Mesenchymal stem cell (in vitro differentiated cells and primary cell): ENCODE measurements around the gene BIRC3.
A peak's percentile ranks its signal among the peaks of the same experiment; 100 is the strongest.

Experiments
- DNase-seq: peaks from one replicate; pipeline ENCODE4 v3.0.0-alpha.2; 2013
- H2AFZ ChIP-seq: one replicate; pipeline ENCODE4 v1.6.1; 2013; ENCODE audit warnings: low read depth, mild to moderate bottlenecking, control low read depth, inconsistent platforms, low read length, moderate library complexity
- H2AK5ac ChIP-seq: 2 replicates; pipeline ENCODE4 v1.6.1; 2013; ENCODE audit warnings: low read length, moderate library complexity, mild to moderate bottlenecking, inconsistent platforms; ENCODE audit not compliant: severe bottlenecking
- H2BK120ac ChIP-seq: one replicate; pipeline ENCODE4 v1.6.1; 2013; ENCODE audit warnings: low read depth, mild to moderate bottlenecking, inconsistent platforms, low read length, moderate library complexity
- H2BK12ac ChIP-seq, 2 experiments: one replicate each; pipeline ENCODE4 v1.6.1; 2013; ENCODE audit warnings: inconsistent platforms in 2 of 2, low read length in 2 of 2, mild to moderate bottlenecking in 2 of 2, moderate library complexity in 2 of 2, control low read depth in 1 of 2
- H2BK15ac ChIP-seq: one replicate; pipeline ENCODE4 v1.6.1; 2013; ENCODE audit warnings: mild to moderate bottlenecking, low read depth, inconsistent platforms; ENCODE audit not compliant: poor library complexity, severe bottlenecking
- H2BK5ac ChIP-seq: 2 replicates; pipeline ENCODE4 v1.6.1; 2013; ENCODE audit warnings: low read depth, mild to moderate bottlenecking, low read length, control low read depth, inconsistent platforms; ENCODE audit not compliant: poor library complexity, severe bottlenecking
- H3K14ac ChIP-seq, 2 experiments: one replicate each; pipeline ENCODE4 v1.6.1; 2013; ENCODE audit warnings: inconsistent platforms in 2 of 2, low read length in 2 of 2, control low read depth in 1 of 2, mild to moderate bottlenecking in 1 of 2, moderate library complexity in 1 of 2
- H3K18ac ChIP-seq, 2 experiments: one replicate each; pipeline ENCODE4 v1.6.1; 2013; ENCODE audit warnings: inconsistent platforms in 2 of 2, low read length in 2 of 2, control low read depth in 1 of 2, low read depth in 1 of 2, mild to moderate bottlenecking in 1 of 2
- H3K23ac ChIP-seq, 2 experiments: one replicate each; pipeline ENCODE4 v1.6.1; 2013; ENCODE audit warnings: inconsistent platforms in 2 of 2, low read length in 2 of 2, mild to moderate bottlenecking in 2 of 2, moderate library complexity in 2 of 2, control low read depth in 1 of 2
- H3K27ac ChIP-seq: 2 replicates; pipeline ENCODE4 v1.5.1; 2013; ENCODE audit warnings: mild to moderate bottlenecking, moderate library complexity, low read length, control low read depth, inconsistent platforms; ENCODE audit not compliant: poor library complexity, severe bottlenecking
- H3K27me3 ChIP-seq, 2 experiments: 2 replicates each; pipeline versions ENCODE4 v1.6.1 to v1.7.0; 2013; ENCODE audit warnings: low read length in 2 of 2, mild to moderate bottlenecking in 2 of 2, moderate library complexity in 2 of 2, control low read depth in 1 of 2, inconsistent platforms in 1 of 2; ENCODE audit not compliant: control insufficient read depth in 1 of 2, insufficient read depth in 1 of 2
- H3K36me3 ChIP-seq, 2 experiments: 2 replicates each; pipeline versions ENCODE4 v1.6.1 to v1.7.0; 2013; ENCODE audit warnings: low read length in 2 of 2, control low read depth in 1 of 2, inconsistent platforms in 1 of 2, low read depth in 1 of 2, mild to moderate bottlenecking in 1 of 2; ENCODE audit not compliant: insufficient read depth in 2 of 2, control insufficient read depth in 1 of 2
- H3K4ac ChIP-seq, 2 experiments: one replicate each; pipeline ENCODE4 v1.6.1; 2013; ENCODE audit warnings: inconsistent platforms in 2 of 2, low read length in 2 of 2, mild to moderate bottlenecking in 2 of 2, moderate library complexity in 2 of 2, control low read depth in 1 of 2, low read depth in 1 of 2
- H3K4me1 ChIP-seq: 2 replicates; pipeline ENCODE4 v1.6.1; 2013; ENCODE audit warnings: low read depth, low read length, control low read depth; ENCODE audit not compliant: control insufficient read depth, insufficient read depth
- H3K4me2 ChIP-seq: 2 replicates; pipeline ENCODE4 v1.6.1; 2013; ENCODE audit warnings: low read length, mild to moderate bottlenecking, inconsistent platforms; ENCODE audit not compliant: poor library complexity, severe bottlenecking
- H3K4me3 ChIP-seq, 2 experiments: 2 replicates each; pipeline versions ENCODE4 v1.5.1 to v1.7.0; 2013; ENCODE audit warnings: low read length in 2 of 2, mild to moderate bottlenecking in 2 of 2, control low read depth in 1 of 2, low read depth in 1 of 2; ENCODE audit not compliant: insufficient read depth in 1 of 2
- H3K79me1 ChIP-seq: replicated peaks from 2 replicates; pipeline ENCODE4 v1.6.1; 2013; ENCODE audit warnings: mild to moderate bottlenecking, control low read depth, low read length, inconsistent platforms; ENCODE audit not compliant: poor library complexity, severe bottlenecking
- H3K9ac ChIP-seq: 2 replicates; pipeline ENCODE4 v1.7.0; 2013; ENCODE audit warnings: mild to moderate bottlenecking, low read length, moderate library complexity
- H3K9me3 ChIP-seq: 2 replicates; pipeline ENCODE4 v1.7.0; 2013; ENCODE audit warnings: mild to moderate bottlenecking, low read length; ENCODE audit not compliant: control insufficient read depth
- H4K8ac ChIP-seq: one replicate; pipeline ENCODE4 v1.6.1; 2013; ENCODE audit warnings: inconsistent platforms, mild to moderate bottlenecking, low read length, moderate library complexity
- H4K91ac ChIP-seq: one replicate; pipeline ENCODE4 v1.6.1; 2013; ENCODE audit warnings: mild to moderate bottlenecking, low read length, inconsistent platforms
- WGBS: methylation state at CpG from one replicate; pipeline ENCODE4 v1.1.7; 2013; ENCODE audit warnings: mixed read lengths; 5-methylcytosine and 5-hydroxymethylcytosine counted together

BIRC3 gene

GRCh38 chr11:102385085-102386007 is 68.1 kb downstream of the BIRC3 start:
- no CpG with 5 or more reads among the region's 5 CpGs for WGBS
- H4K8ac ChIP-seq = no peak overlapping the region
- H4K91ac ChIP-seq = no peak overlapping the region
- no peak overlapping the region for H2BK120ac ChIP-seq
- no peak overlapping the region for H3K4me3 ChIP-seq
- peaks cover 12 to 89% of the 10 kb centered on the region in 2 experiments for H3K36me3 ChIP-seq
- H2AFZ ChIP-seq = no peak overlapping the region
- DNase-seq = no peak
- no peak overlapping the region for H3K4ac ChIP-seq
- peaks cover 6% of the 10 kb centered on the region for H3K79me1 ChIP-seq
- no peak overlapping the region for H2AK5ac ChIP-seq
- H3K27me3 ChIP-seq = no peaks in the 10 kb centered on the region
- H3K4me2 ChIP-seq = peak overlapping the region; percentile 42
- H3K9ac ChIP-seq = no peak overlapping the region
- H3K18ac ChIP-seq = no peak overlapping the region
- peaks cover 11% of the 10 kb centered on the region for H3K4me1 ChIP-seq
- peak overlapping the region; percentile 75 for H3K27ac ChIP-seq
- no peak overlapping the region for H2BK15ac ChIP-seq
- H2BK5ac ChIP-seq = no peak overlapping the region
- H3K9me3 ChIP-seq = no peaks in the 10 kb centered on the region
- no peak overlapping the region for H3K14ac ChIP-seq
- no peak overlapping the region for H2BK12ac ChIP-seq
- peak overlapping the region in 1 of 2 experiments; percentile 23 for H3K23ac ChIP-seq

GRCh38 chr11:102386136-102386734 is 69.0 kb downstream of the BIRC3 start:
- Histone ChIP-seq H3K27me3 (no peaks in the 10 kb centered on the region), H2BK12ac (no peak overlapping the region), H3K4me2 (no peak overlapping the region), H3K27ac (no peak overlapping the region), H3K9me3 (no peaks in the 10 kb centered on the region), H3K9ac (no peak overlapping the region), H3K14ac (no peak overlapping the region), H3K23ac (no peak overlapping the region), H3K79me1 (peaks cover 12% of the 10 kb centered on the region), H2BK120ac (no peak overlapping the region), H4K91ac (no peak overlapping the region), H2AFZ (no peak overlapping the region), H3K18ac (no peak overlapping the region), H2BK15ac (no peak overlapping the region), H3K4me3 (no peak overlapping the region), H3K4me1 (peaks cover 11% of the 10 kb centered on the region), H3K36me3 (peaks cover 15 to 88% of the 10 kb centered on the region in 2 experiments), H4K8ac (no peak overlapping the region), H2BK5ac (no peak overlapping the region), H2AK5ac (no peak overlapping the region), H3K4ac (no peak overlapping the region)
- no peak for DNase-seq
- WGBS = 100% methylated on average over 1 of the region's 2 CpGs

- Histone ChIP-seq H3K36me3 (peaks cover 24 to 87% of the 10 kb centered on the region in 2 experiments), H3K9ac (no peak overlapping the region)
Measured at GRCh38 chr11:102387043-102387781, 69.9 kb downstream of the BIRC3 start.

More at GRCh38 chr11:102387043-102387781, 69.9 kb downstream of the BIRC3 start:
- Histone ChIP-seq H3K4ac (no peak overlapping the region), H3K4me3 (no peak overlapping the region), H2AK5ac (no peak overlapping the region), H4K8ac (no peak overlapping the region), H2AFZ (no peak overlapping the region), H3K9me3 (no peaks in the 10 kb centered on the region), H3K23ac (no peak overlapping the region), H3K27ac (no peak overlapping the region), H4K91ac (no peak overlapping the region), H3K14ac (no peak overlapping the region), H2BK5ac (no peak overlapping the region), H3K4me2 (no peak overlapping the region), H2BK15ac (no peak overlapping the region), H2BK120ac (no peak overlapping the region), H3K27me3 (no peaks in the 10 kb centered on the region), H3K4me1 (peaks cover 13% of the 10 kb centered on the region), H3K79me1 (peaks cover 19% of the 10 kb centered on the region), H3K18ac (no peak overlapping the region), H2BK12ac (no peak overlapping the region)
- WGBS = 98% methylated on average over 5 of the region's 8 CpGs
- DNase-seq = no peak
